Fibroblast of skin of right biceps (primary cell): ENCODE measurements around the gene HABP2.

ENCODE experiments used
- DNase-seq: peaks from one replicate; pipeline ENCODE4 v3.0.0-alpha.2; 2013

The HABP2 gene

GRCh38 chr10:113609704-113610108 lies 56.9 kb downstream of the HABP2 start:
- DNase-seq: peak; percentile 21

- no peak for DNase-seq
These were observed 58.1 kb downstream of the HABP2 start for GRCh38 chr10:113610631-113611601.

- no peak for DNase-seq
These were observed 59.3 kb downstream of the HABP2 start for GRCh38 chr10:113612154-113612553.

- no peak for DNase-seq
These were observed 60.6 kb downstream of the HABP2 start for GRCh38 chr10:113613427-113613826.

- no peak for DNase-seq
These were observed 61.3 kb downstream of the HABP2 start for GRCh38 chr10:113613977-113614690.

GRCh38 chr10:113616244-113617074 lies 63.6 kb downstream of the HABP2 start:
- DNase-seq: peak; percentile 9

- DNase-seq: no peak
These were observed 64.2 kb downstream of the HABP2 start for GRCh38 chr10:113617086-113617485.

GRCh38 chr10:113618338-113618737 lies 65.5 kb downstream of the HABP2 start:
- no peak for DNase-seq

GRCh38 chr10:113619401-113619800 lies 66.5 kb downstream of the HABP2 start:
- no peak for DNase-seq

- DNase-seq: no peak
These were observed 67.7 kb downstream of the HABP2 start for GRCh38 chr10:113620511-113620910.

GRCh38 chr10:113620936-113621335 lies 68.1 kb downstream of the HABP2 start:
- DNase-seq: no peak

GRCh38 chr10:113621799-113622198 lies 68.9 kb downstream of the HABP2 start:
- no peak for DNase-seq

GRCh38 chr10:113622831-113623230 lies 70.0 kb downstream of the HABP2 start:
- DNase-seq: no peak

GRCh38 chr10:113625461-113626186 lies 72.8 kb downstream of the HABP2 start:
- no peak for DNase-seq

GRCh38 chr10:113626809-113627355 lies 74.0 kb downstream of the HABP2 start:
- no peak for DNase-seq

GRCh38 chr10:113627836-113628235 lies 75.0 kb downstream of the HABP2 start:
- DNase-seq: no peak

GRCh38 chr10:113628607-113629153 lies 75.8 kb downstream of the HABP2 start:
- no peak for DNase-seq

GRCh38 chr10:113630929-113631533 lies 78.2 kb downstream of the HABP2 start:
- no peak for DNase-seq

- DNase-seq: no peak
These were observed 79.0 kb downstream of the HABP2 start for GRCh38 chr10:113631684-113632367.
